ENCODE results near the gene KIAA1549.
"Not testable (repeated sequence)": the region's sequence is repeated elsewhere in the genome, so short reads cannot be mapped to it uniquely, and the experiment has no call there.

The KIAA1549 gene

DNA sequence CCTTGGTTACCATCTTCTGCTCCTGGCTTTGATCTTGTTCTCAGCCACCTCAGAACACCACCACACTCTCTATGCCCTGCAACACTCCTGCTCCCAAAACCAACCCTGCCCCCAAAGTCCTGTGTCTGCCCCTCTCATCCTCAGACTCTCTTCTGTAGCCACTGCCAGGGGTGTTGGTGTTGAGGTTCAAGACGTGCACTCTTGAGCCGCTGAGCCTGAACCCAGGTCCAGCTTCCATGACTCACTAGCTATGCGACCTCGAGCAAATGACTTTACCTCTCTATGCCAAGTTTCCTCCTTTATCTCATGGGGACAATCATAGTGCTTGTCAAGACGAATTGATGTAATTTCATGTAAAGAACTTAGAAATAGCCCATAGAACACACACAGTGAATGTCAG, 182.4 kb downstream of the KIAA1549 start:
- DNase-seq, result no peak

GRCh38 chr7:138797715-138798320, 183.4 kb downstream of the KIAA1549 start, which contains the start of the genes ATP6V0A4 and TMEM213:
TSS of gene ATP6V0A4 (minus strand) at chr7:138798196. CDS start at chr7:138771247, 26,949 bp downstream.
TSS of gene TMEM213 (plus strand) at chr7:138797994. CDS start at chr7:138798105, 111 bp downstream.
- DNase-seq, result no peak

GRCh38 chr7:138797046-138797445, 184.1 kb downstream of the KIAA1549 start:
- DNase-seq, result not testable (repeated sequence)

- no peak for DNase-seq
These were observed 185.1 kb downstream of the KIAA1549 start for GRCh38 chr7:138796038-138796615.

DNA sequence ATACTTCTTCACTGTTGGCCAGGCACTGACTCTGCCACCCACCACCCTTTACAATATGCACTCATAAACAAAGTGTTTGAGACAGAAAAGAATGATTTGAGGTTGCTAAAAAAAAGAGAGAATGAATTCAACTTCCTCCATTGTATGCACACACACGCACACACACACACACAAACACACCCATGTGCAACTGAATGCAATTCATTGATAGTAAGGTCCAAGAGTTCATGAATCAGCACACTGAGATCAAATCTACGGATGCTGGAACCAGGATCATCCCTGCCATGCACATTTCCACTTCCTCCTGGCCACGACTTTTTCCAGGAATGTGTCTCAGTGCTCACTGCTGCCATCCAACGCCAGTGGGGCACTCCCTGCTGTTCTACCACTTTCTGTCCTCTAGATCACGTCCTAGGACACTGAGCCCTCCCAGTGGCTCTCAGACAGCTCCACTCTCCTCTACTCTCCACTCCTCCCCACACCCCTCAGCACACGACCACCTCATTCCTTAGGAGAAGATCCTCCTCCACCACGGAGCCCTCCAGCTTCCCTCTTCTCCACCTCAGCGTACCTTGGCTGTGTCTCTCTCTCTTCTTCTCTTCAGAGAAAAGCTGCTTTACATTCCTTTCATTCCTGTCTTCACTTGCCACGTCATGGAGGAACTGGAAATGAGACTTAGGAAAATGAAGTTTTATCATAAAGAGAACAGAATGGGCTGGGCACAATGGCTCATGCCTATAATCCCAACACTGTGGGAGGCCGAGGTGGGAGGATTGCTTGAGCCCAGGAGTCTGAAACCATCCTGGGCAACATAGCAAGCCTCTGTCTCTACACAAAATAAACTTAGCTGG, 195.4 kb downstream of the KIAA1549 start:
- no peak for DNase-seq

GRCh38 chr7:138784692-138785091, 196.5 kb downstream of the KIAA1549 start:
- DNase-seq, result no peak

All from RPMI8226 (cell line).